DOHH2 (cell line): ENCODE data around the gene MCF2L.

Source experiments
- H3F3A ChIP-seq: fragments of 200-600 bp; sonication (generic), shearing (Covaris generic); 2 replicates; pipeline ENCODE4 v1.6.0; 2016; ENCODE audit warnings: antibody characterized with exemption, mild to moderate bottlenecking; ENCODE audit not compliant: control insufficient read depth, insufficient read depth
- H3K27ac ChIP-seq: fragments of 200-600 bp; sonication (generic); 2 replicates; pipeline ENCODE4 v1.5.1; 2014; ENCODE audit warnings: low read depth, mild to moderate bottlenecking, low read length, moderate library complexity
- H3K27me3 ChIP-seq: fragments of 200-600 bp; sonication (generic); 2 replicates; pipeline ENCODE4 v1.6.1; 2014; ENCODE audit warnings: mild to moderate bottlenecking, low read length, mixed read lengths; ENCODE audit not compliant: control insufficient read depth
- H3K36me3 ChIP-seq: fragments of 200-600 bp; sonication (generic); 2 replicates; pipeline ENCODE4 v1.6.1; 2014; ENCODE audit warnings: mild to moderate bottlenecking, low read length, moderate library complexity, mixed read lengths; ENCODE audit not compliant: control insufficient read depth
- H3K4me1 ChIP-seq: fragments of 200-600 bp; sonication (generic); 2 replicates; pipeline ENCODE4 v1.6.1; 2014; ENCODE audit warnings: mild to moderate bottlenecking, low read length, mixed read lengths; ENCODE audit not compliant: control insufficient read depth
- H3K4me2 ChIP-seq: fragments of 200-600 bp; sonication (generic); 2 replicates; pipeline ENCODE4 v1.6.0; 2014; ENCODE audit warnings: mild to moderate bottlenecking, low read length, moderate library complexity
- H3K4me3 ChIP-seq: fragments of 200-600 bp; sonication (generic); 2 replicates; pipeline ENCODE4 v1.5.1; 2014; ENCODE audit warnings: mild to moderate bottlenecking, low read length, mixed read lengths
- H3K79me2 ChIP-seq: fragments of 200-600 bp; sonication (generic); 2 replicates; pipeline ENCODE4 v1.6.1; 2014; ENCODE audit warnings: mild to moderate bottlenecking, low read length, mixed read lengths; ENCODE audit not compliant: control insufficient read depth
- H3K9me2 ChIP-seq: fragments of 200-600 bp; sonication (generic); replicated peaks from 2 replicates; pipeline ENCODE4 v1.6.1; 2014; ENCODE audit warnings: mild to moderate bottlenecking, low read length, mixed read lengths; ENCODE audit not compliant: control insufficient read depth
- H3K9me3 ChIP-seq: fragments of 200-600 bp; sonication (generic); 2 replicates; pipeline ENCODE4 v1.6.1; 2014; ENCODE audit warnings: antibody characterized with exemption, low read length, mixed read lengths; ENCODE audit not compliant: control insufficient read depth, insufficient read depth
- H4K20me1 ChIP-seq: fragments of 200-600 bp; sonication (generic); 2 replicates; pipeline ENCODE4 v1.6.0; 2014; ENCODE audit warnings: low read depth, mild to moderate bottlenecking, antibody characterized with exemption, low read length, moderate library complexity; ENCODE audit not compliant: control insufficient read depth, insufficient read depth
- EZH2phosphoT487 ChIP-seq: fragments of 200-600 bp; sonication (generic); IDR thresholded peaks from 2 replicates; pipeline ENCODE4 v1.6.1; 2017; ENCODE audit warnings: borderline replicate concordance, mild to moderate bottlenecking, antibody characterized with exemption, low read length, moderate library complexity, mixed read lengths
- TF ChIP-seq, protein P1 (sequence below): fragments of 200-600 bp; sonication (generic); IDR thresholded peaks from one replicate; pipeline ENCODE4 v1.5.1; 2014; ENCODE audit warnings: antibody characterized with exemption, mild to moderate bottlenecking, low read depth, low read length; ENCODE audit not compliant: poor library complexity, severe bottlenecking

The MCF2L gene

DNA sequence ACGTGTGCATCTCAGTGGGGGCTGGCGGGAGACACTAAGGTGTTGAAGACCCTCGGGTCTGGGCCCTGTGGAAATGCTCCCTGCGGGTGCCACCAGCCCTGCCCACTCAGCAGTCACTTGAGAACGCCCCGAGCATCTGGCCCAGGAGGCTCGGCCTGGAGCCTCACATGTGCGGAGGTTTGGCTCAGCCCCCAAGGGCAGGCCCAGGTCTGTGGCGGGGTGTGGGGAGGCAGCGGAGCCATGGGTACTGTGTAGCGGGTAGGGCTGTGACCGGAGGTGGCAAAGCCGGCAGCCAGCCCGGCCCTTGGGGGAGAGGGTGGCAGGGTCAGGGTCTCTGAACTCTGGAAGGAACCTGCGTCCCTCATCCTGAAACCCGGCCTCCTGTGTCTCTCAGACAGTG lies 37.6 kb downstream of the MCF2L start:
- no peak overlapping the region for H3K27ac ChIP-seq
- no peak for TF ChIP-seq EZH2phosphoT487
- TF ChIP-seq, protein P1, sequence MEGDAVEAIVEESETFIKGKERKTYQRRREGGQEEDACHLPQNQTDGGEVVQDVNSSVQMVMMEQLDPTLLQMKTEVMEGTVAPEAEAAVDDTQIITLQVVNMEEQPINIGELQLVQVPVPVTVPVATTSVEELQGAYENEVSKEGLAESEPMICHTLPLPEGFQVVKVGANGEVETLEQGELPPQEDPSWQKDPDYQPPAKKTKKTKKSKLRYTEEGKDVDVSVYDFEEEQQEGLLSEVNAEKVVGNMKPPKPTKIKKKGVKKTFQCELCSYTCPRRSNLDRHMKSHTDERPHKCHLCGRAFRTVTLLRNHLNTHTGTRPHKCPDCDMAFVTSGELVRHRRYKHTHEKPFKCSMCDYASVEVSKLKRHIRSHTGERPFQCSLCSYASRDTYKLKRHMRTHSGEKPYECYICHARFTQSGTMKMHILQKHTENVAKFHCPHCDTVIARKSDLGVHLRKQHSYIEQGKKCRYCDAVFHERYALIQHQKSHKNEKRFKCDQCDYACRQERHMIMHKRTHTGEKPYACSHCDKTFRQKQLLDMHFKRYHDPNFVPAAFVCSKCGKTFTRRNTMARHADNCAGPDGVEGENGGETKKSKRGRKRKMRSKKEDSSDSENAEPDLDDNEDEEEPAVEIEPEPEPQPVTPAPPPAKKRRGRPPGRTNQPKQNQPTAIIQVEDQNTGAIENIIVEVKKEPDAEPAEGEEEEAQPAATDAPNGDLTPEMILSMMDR: no peak
- H3K4me3 ChIP-seq: no peak overlapping the region
- no peaks in the 10 kb centered on the region for H3K9me2 ChIP-seq
- no peaks in the 10 kb centered on the region for H3K4me1 ChIP-seq
- H3K9me3 ChIP-seq: no peaks in the 10 kb centered on the region
- H3K4me2 ChIP-seq: no peak overlapping the region
- no peaks in the 10 kb centered on the region for H4K20me1 ChIP-seq
- H3K36me3 ChIP-seq: no peaks in the 10 kb centered on the region
- no peaks in the 10 kb centered on the region for H3K27me3 ChIP-seq
- no peaks in the 10 kb centered on the region for H3F3A ChIP-seq
- no peaks in the 10 kb centered on the region for H3K79me2 ChIP-seq

DNA sequence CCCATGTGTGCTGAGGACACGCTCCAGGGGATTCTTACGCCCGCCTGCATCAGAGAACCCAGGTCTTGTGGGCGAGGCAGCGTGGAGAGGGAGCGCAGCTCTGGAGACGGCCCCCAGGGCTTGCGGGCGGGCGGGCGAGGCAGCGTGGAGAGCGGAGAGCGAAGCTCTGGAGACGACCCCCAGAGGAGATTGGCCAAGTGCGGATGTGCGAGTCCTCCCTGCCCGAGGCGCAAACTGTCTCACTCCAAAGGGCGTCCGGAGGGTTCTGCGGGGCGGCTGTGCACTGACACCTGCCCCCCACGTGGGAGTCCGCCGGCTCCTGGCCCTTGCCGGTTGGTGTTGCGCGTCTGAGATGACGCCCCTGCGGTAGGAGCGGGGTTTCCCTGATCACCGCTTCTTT lies 39.8 kb downstream of the MCF2L start:
- Histone ChIP-seq H3K27me3 (no peaks in the 10 kb centered on the region), H3K4me3 (no peak overlapping the region), H3K79me2 (no peaks in the 10 kb centered on the region), H3K4me1 (no peaks in the 10 kb centered on the region), H3K9me2 (no peaks in the 10 kb centered on the region), H3K27ac (no peak overlapping the region), H3K36me3 (no peaks in the 10 kb centered on the region), H4K20me1 (no peaks in the 10 kb centered on the region), H3K9me3 (no peaks in the 10 kb centered on the region), H3F3A (no peaks in the 10 kb centered on the region), H3K4me2 (no peak overlapping the region)
- TF ChIP-seq EZH2phosphoT487: no peak
- TF ChIP-seq, protein P1: no peak

DNA sequence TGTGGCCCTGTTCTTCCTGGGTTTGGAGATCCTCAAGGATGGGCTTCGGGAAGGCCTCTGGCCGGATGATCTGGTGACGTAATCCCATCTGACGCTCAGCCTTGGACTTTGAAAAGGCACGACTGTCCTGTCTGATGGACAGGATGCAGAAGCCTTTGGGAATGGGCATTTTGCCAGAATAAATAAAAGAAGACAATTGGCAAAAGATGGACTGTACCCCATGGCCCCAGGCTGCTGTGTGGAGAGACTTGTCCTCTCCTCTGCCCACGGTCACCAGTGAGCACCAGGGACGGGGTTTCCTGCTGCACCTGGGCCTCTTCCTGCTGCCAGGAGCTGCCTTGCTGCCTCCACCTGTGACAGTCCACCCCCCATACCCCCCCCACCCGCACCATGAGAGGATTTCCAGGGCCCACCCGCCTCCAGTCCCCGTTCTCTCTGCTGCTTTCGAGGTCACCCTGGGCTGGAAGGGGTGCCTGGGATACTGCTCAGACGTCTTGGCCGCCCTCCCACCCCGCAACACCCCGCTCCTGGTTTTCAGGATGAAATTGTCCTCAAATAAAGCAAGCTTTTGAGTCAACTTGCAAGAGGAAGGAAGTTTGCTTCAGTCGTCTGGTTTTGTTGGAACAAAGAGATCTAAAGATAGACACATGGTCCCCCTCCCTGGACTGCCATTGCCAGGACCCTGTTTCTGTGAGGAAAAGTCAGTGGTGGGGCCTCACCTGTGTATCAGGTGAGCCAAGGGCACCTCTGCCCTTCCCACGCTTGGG lies 40.9 kb downstream of the MCF2L start:
- no peak for TF ChIP-seq EZH2phosphoT487
- TF ChIP-seq, protein P1: no peak
- Histone ChIP-seq H3K27ac (no peak overlapping the region), H3K4me3 (no peak overlapping the region), H3K4me2 (no peak overlapping the region), H3K9me2 (no peaks in the 10 kb centered on the region), H3K9me3 (no peaks in the 10 kb centered on the region), H3K79me2 (no peaks in the 10 kb centered on the region), H3K27me3 (no peaks in the 10 kb centered on the region), H4K20me1 (no peaks in the 10 kb centered on the region), H3K36me3 (no peaks in the 10 kb centered on the region), H3F3A (no peaks in the 10 kb centered on the region), H3K4me1 (no peaks in the 10 kb centered on the region)
